ENCODE measurements around the gene FAM9B. TPM values are rescaled to one million over a fixed set of nuclear protein-coding genes. Genes with fewer than 3 reads are reported as not detected.

Gene FAM9B
- total RNA-seq, 1 experiment from 2014 or later = 0.07 TPM

DNA sequence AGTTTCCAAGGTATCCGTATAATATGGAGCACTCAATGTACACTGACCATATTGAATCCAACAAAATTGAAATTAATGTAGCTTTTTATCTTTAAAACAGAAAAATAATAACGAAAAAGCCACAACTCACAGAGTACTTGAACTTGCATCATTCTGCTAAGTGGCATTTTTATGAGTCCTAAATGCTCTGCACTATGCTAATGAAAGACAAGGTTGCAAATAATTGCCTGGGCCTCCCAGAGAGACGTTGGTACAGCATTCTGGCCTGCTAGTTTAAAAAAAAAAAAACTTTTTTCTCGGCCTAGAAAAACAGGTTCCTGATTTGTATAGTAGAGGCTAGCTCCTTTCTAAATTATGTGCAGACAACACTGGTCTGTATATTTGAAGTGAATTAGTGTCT is 4.3 kb upstream of the FAM9B start:
- no peak overlapping the region for H2AFZ ChIP-seq (ENCODE audit: low read length)
- intact Hi-C loops (cut with micrococcal nuclease) = no loop called here
- DNase-seq = no peak
- no peaks in the 10 kb centered on the region for H3K9me2 ChIP-seq (replicated peaks; ENCODE audit: low read length)
- no peaks in the 10 kb centered on the region for H3K4me1 ChIP-seq (ENCODE audit: insufficient read depth, low read length)
- H3K4me3 ChIP-seq (ENCODE audit: low read length) = no peak overlapping the region
- CTCF ChIA-PET = no interaction called here
- no peaks in the 10 kb centered on the region for H3K79me2 ChIP-seq (ENCODE audit: low read length)
- no peak overlapping the region for H3K4me2 ChIP-seq (ENCODE audit: low read length)
- POLR2A ChIA-PET (ENCODE audit: unreplicated experiment) = no interaction called here
- no peaks in the 10 kb centered on the region for H4K20me1 ChIP-seq (ENCODE audit: low read length)
- no TSS peak for BruUV-seq (replicated peaks)
- no peak for ATAC-seq
- H3K36me3 ChIP-seq (ENCODE audit: low read depth, low read length) = no peaks in the 10 kb centered on the region
- no peak overlapping the region for H3K27ac ChIP-seq (ENCODE audit: low read length)
- H3K27me3 ChIP-seq (ENCODE audit: low read length) = no peaks in the 10 kb centered on the region
- no peak for TF ChIP-seq EZH2phosphoT487 (IDR thresholded peaks at IDR 0.05; ENCODE audit: borderline replicate concordance, low read length)
- TF ChIP-seq, protein P1, sequence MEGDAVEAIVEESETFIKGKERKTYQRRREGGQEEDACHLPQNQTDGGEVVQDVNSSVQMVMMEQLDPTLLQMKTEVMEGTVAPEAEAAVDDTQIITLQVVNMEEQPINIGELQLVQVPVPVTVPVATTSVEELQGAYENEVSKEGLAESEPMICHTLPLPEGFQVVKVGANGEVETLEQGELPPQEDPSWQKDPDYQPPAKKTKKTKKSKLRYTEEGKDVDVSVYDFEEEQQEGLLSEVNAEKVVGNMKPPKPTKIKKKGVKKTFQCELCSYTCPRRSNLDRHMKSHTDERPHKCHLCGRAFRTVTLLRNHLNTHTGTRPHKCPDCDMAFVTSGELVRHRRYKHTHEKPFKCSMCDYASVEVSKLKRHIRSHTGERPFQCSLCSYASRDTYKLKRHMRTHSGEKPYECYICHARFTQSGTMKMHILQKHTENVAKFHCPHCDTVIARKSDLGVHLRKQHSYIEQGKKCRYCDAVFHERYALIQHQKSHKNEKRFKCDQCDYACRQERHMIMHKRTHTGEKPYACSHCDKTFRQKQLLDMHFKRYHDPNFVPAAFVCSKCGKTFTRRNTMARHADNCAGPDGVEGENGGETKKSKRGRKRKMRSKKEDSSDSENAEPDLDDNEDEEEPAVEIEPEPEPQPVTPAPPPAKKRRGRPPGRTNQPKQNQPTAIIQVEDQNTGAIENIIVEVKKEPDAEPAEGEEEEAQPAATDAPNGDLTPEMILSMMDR (conservative IDR thresholded peaks at IDR 0.05; ENCODE audit: low read depth, low read length) = no peak
- no peak for TF ChIP-seq EZH2 (IDR thresholded peaks at IDR 0.05; ENCODE audit: low read length, unreplicated experiment)
- no peaks in the 10 kb centered on the region for H3K9me3 ChIP-seq (ENCODE audit: low read length)
- no peaks in the 10 kb centered on the region for H3F3A ChIP-seq (ENCODE audit: low read length, unreplicated experiment)
- H3K9ac ChIP-seq (ENCODE audit: low read length) = no peak overlapping the region

DNA sequence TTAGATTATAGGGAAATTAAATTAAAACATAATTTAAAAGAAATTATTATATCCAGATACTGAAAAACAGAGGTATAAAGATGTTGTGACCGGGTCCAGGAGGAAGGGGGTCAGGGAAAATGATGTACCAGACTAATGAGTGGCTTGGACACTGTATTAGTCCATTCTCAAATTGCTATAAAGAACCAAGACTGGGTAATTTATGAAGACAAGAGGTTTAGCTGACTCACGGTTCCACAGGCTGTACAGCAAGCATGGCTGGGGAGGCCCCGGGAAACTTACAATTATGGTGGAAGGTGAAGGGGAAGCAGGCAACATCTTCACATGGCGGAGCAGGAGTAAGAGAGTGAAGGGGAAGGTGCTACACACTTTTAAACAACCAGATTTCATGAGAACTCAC is 3.4 kb upstream of the FAM9B start:
- no TSS peak for BruUV-seq (replicated peaks)
- no peak for DNase-seq
- H3F3A ChIP-seq (ENCODE audit: low read length, unreplicated experiment) = no peaks in the 10 kb centered on the region
- no peak for TF ChIP-seq EZH2 (IDR thresholded peaks at IDR 0.05; ENCODE audit: low read length, unreplicated experiment)
- TF ChIP-seq, protein P1 (conservative IDR thresholded peaks at IDR 0.05; ENCODE audit: low read depth, low read length) = no peak
- TF ChIP-seq EZH2phosphoT487 (IDR thresholded peaks at IDR 0.05; ENCODE audit: borderline replicate concordance, low read length) = no peak
- H3K4me1 ChIP-seq (ENCODE audit: insufficient read depth, low read length) = no peaks in the 10 kb centered on the region
- no peak overlapping the region for H3K27ac ChIP-seq (ENCODE audit: low read length)
- POLR2A ChIA-PET (ENCODE audit: unreplicated experiment) = no interaction called here
- H3K9me2 ChIP-seq (replicated peaks; ENCODE audit: low read length) = no peaks in the 10 kb centered on the region
- CTCF ChIA-PET = no interaction called here
- no peaks in the 10 kb centered on the region for H4K20me1 ChIP-seq (ENCODE audit: low read length)
- no peaks in the 10 kb centered on the region for H3K9me3 ChIP-seq (ENCODE audit: low read length)
- H3K9ac ChIP-seq (ENCODE audit: low read length) = no peak overlapping the region
- H3K4me2 ChIP-seq (ENCODE audit: low read length) = no peak overlapping the region
- intact Hi-C loops (cut with micrococcal nuclease) = no loop called here
- H3K4me3 ChIP-seq (ENCODE audit: low read length) = no peak overlapping the region
- H3K79me2 ChIP-seq (ENCODE audit: low read length) = no peaks in the 10 kb centered on the region
- H2AFZ ChIP-seq (ENCODE audit: low read length) = no peak overlapping the region
- no peak for ATAC-seq
- H3K36me3 ChIP-seq (ENCODE audit: low read depth, low read length) = no peaks in the 10 kb centered on the region
- H3K27me3 ChIP-seq (ENCODE audit: low read length) = no peaks in the 10 kb centered on the region

DNA sequence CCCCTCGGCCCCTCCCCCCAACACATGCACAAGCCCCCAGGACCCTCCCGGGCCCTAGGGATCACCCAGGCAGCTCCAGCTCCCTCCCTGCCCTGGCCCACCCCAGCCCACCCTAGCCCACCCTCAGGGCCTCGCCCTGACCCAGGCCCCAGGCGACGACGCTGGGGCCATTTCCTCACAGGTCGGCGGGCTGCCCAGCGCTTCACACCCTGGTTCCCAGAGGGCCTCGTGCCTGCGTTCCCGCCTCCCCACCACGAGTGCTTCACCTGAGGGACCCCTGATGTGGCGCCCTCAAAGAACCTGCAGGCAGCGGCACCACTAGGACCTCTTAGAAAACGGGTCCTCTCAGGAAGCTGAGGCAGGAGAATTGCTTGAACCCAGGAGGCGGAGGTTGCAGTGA is 341 bp downstream of the FAM9B start:
- BruUV-seq (replicated peaks) = no TSS peak
- intact Hi-C loops (cut with micrococcal nuclease) = no loop called here

More for the DNA sequence above, 341 bp downstream of the FAM9B start:
- Histone ChIP-seq H3K4me2 (ENCODE audit: low read length) (no peak overlapping the region), H3K9ac (ENCODE audit: low read length) (no peak overlapping the region), H3K4me1 (ENCODE audit: insufficient read depth, low read length) (no peaks in the 10 kb centered on the region), H3K79me2 (ENCODE audit: low read length) (no peaks in the 10 kb centered on the region), H3K36me3 (ENCODE audit: low read depth, low read length) (no peaks in the 10 kb centered on the region), H3F3A (ENCODE audit: low read length, unreplicated experiment) (no peaks in the 10 kb centered on the region), H3K9me3 (ENCODE audit: low read length) (no peaks in the 10 kb centered on the region), H4K20me1 (ENCODE audit: low read length) (no peaks in the 10 kb centered on the region), H3K27ac (ENCODE audit: low read length) (no peak overlapping the region), H3K9me2 (replicated peaks; ENCODE audit: low read length) (no peaks in the 10 kb centered on the region), H3K27me3 (ENCODE audit: low read length) (no peaks in the 10 kb centered on the region), H2AFZ (ENCODE audit: low read length) (no peak overlapping the region), H3K4me3 (ENCODE audit: low read length) (no peak overlapping the region)
- ATAC-seq (no peak), DNase-seq (no peak)
- no peak for TF ChIP-seq EZH2 (IDR thresholded peaks at IDR 0.05; ENCODE audit: low read length, unreplicated experiment)
- no peak for TF ChIP-seq EZH2phosphoT487 (IDR thresholded peaks at IDR 0.05; ENCODE audit: borderline replicate concordance, low read length)
- TF ChIP-seq, protein P1 (conservative IDR thresholded peaks at IDR 0.05; ENCODE audit: low read depth, low read length) = no peak
- CTCF ChIA-PET = no interaction called here
- POLR2A ChIA-PET (ENCODE audit: unreplicated experiment) = no interaction called here
